Aorta (tissue), 5 donors: ENCODE results near the gene ZNF611. TPM values are rescaled to one million over a fixed set of nuclear protein-coding genes. Genes with fewer than 3 reads are reported as not detected.
"Not testable (repeated sequence)": the region's sequence is repeated elsewhere in the genome, so short reads cannot be mapped to it uniquely, and the experiment has no call there.

ENCODE experiments used
- ATAC-seq: fragments of 200-7000 bp; cut with Tn5 transposase; one replicate; pipeline ENCODE4 v1.9.1; 2022; ENCODE audit warnings: moderate library complexity; ENCODE audit not compliant: low FRiP score
- DNase-seq, 2 donors: peaks; one replicate each; pipeline ENCODE4 v3.0.0-alpha.2; 2020
- H3K27ac ChIP-seq, 2 donors: one replicate each; pipeline ENCODE4 v1.5.1; 2013; ENCODE audit warnings: low read length in 2 of 2, mild to moderate bottlenecking in 2 of 2, moderate library complexity in 2 of 2, control low read depth in 1 of 2, inconsistent platforms in 1 of 2, low read depth in 1 of 2
- H3K27me3 ChIP-seq, 2 donors: one replicate each; pipeline ENCODE4 v1.6.1; 2013; ENCODE audit warnings: control low read depth in 1 of 2, low read length in 1 of 2, mild to moderate bottlenecking in 1 of 2, moderate library complexity in 1 of 2; ENCODE audit not compliant: insufficient read depth in 2 of 2, control insufficient read depth in 1 of 2
- H3K36me3 ChIP-seq, 2 donors: one replicate each; pipeline ENCODE4 v1.6.1; 2013; ENCODE audit warnings: control low read depth in 1 of 2, low read length in 1 of 2, mild to moderate bottlenecking in 1 of 2; ENCODE audit not compliant: insufficient read depth in 2 of 2, control insufficient read depth in 1 of 2
- H3K4me1 ChIP-seq, 2 donors: one replicate each; pipeline ENCODE4 v1.6.1; 2013; ENCODE audit warnings: low read length in 2 of 2, control low read depth in 1 of 2, mild to moderate bottlenecking in 1 of 2, moderate library complexity in 1 of 2; ENCODE audit not compliant: insufficient read depth in 2 of 2, control insufficient read depth in 1 of 2
- H3K4me3 ChIP-seq, 2 donors: one replicate each; pipeline ENCODE4 v1.5.1; 2013; ENCODE audit warnings: low read length in 2 of 2, control low read depth in 1 of 2, mild to moderate bottlenecking in 1 of 2
- H3K9me3 ChIP-seq: one replicate; pipeline ENCODE4 v1.6.1; 2013; ENCODE audit warnings: mild to moderate bottlenecking, low read length; ENCODE audit not compliant: control insufficient read depth
- WGBS, 2 donors: extraction: QIAGEN DNeasy Blood & Tissue Kit; methylation state at CpG; one replicate each; pipeline ENCODE4 v1.1.7; 2013; 5-methylcytosine and 5-hydroxymethylcytosine counted together
- intact Hi-C, 2 donors: fragments of 100-400 bp; cut with DNase I; formaldehyde crosslinking; loops; one replicate each; pipeline versions ENCODE4 v1.14.2 to v1.15.0; 2022
- polyA plus RNA-seq, 2 donors: library from polyadenylated mRNA; stranded (reverse); fragments of 200-250 nt; gene quantifications; one replicate each; pipeline ENCODE4 v1.2.3, GENCODE V29; 2013
- total RNA-seq, 2 donors: library from RNA; stranded (reverse); fragmentation: NEBNext Ultra II Directional; extraction: Animal tissue kit (Norgen Biotek cat#: 25700); gene quantifications; one replicate each; pipeline ENCODE4 v1.2.1, GENCODE V29; 2021
- donor health status: healthy with polysubstance abuse.
- donor health status: Bipolar disorder and iron deficiency.
- donor health status: DM: no; HTN: no; CAD: no.
- donor health status: DM: no; HTN: no; CAD: no.
- donor health status: DM: yes; HTN: yes; CAD: no.

The ZNF611 gene
- total and polyA plus RNA-seq, 4 donors, result 1.5 to 28.5 (median 11.8) TPM

- Histone ChIP-seq H3K4me3 (no peak overlapping the region), H3K9me3 (no peaks in the 10 kb centered on the region), H3K27ac (no peak overlapping the region), H3K27me3 (no peaks in the 10 kb centered on the region), H3K36me3 (no peaks in the 10 kb centered on the region), H3K4me1 (no peaks in the 10 kb centered on the region)
- WGBS, 2 donors, result 85 to 92% methylated on average over 8 of the region's 8 CpGs
- no peak for ATAC-seq
- no peak for DNase-seq
- intact Hi-C loops, result loop anchor here in 1 of 2 donors (5.0 kb wide), 2 partner anchors 90 to 165 kb away; partner anchors contain the start of gene ZNF808
Measured at GRCh38 chr19:52692431-52693008, 42.3 kb downstream of the ZNF611 start.

DNA sequence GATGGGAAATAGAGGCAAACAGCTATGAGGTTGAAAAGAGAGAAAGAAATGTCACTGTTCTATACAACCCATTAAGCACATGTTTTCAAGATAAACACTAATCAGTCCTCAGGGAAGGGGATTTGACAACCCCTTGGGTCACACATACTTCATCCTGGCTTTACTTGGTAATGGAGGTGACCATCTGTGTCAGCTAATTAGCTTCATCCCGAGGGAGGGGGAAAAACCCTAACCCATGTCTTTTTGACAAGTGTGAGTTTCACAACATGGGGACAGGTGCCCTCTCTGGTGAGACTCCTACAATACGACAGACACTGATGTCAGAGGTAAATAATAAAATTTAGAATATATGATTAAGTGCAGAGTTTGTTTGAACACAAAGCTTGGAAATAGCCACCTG lies 43.1 kb downstream of the ZNF611 start:
- Histone ChIP-seq H3K4me1 (no peaks in the 10 kb centered on the region), H3K27ac (peak overlapping the region in 1 of 2 donors; percentile 65), H3K4me3 (no peak overlapping the region), H3K27me3 (no peaks in the 10 kb centered on the region), H3K36me3 (no peaks in the 10 kb centered on the region), H3K9me3 (no peaks in the 10 kb centered on the region)
- intact Hi-C loops, result loop anchor here in 1 of 2 donors (2.0 to 5.0 kb wide), 4 partner anchors 43 to 164 kb away; partner anchors contain the start of genes ZNF611 and ZNF808
- DNase-seq (no peak), ATAC-seq (no peak)
- 39 to 49% methylated on average over 2 of the region's 2 CpGs for WGBS, 2 donors

GRCh38 chr19:52691215-52691610 lies 43.6 kb downstream of the ZNF611 start:
- no peaks in the 10 kb centered on the region for H3K9me3 ChIP-seq
- peak overlapping the region; percentile 92 to 97 for H3K27ac ChIP-seq
- no peaks in the 10 kb centered on the region for H3K27me3 ChIP-seq
- H3K4me3 ChIP-seq, result peak overlapping the region in 1 of 2 donors; percentile 14
- 21 to 24% methylated on average over 15 of the region's 15 CpGs for WGBS, 2 donors
- intact Hi-C loops, result loop anchor here in 1 of 2 donors (2.0 to 5.0 kb wide), 4 partner anchors 44 to 164 kb away; partner anchors contain the start of genes ZNF611 and ZNF808
- H3K4me1 ChIP-seq, result no peaks in the 10 kb centered on the region
- ATAC-seq, result no peak
- H3K36me3 ChIP-seq, result no peaks in the 10 kb centered on the region
- peak in 1 of 2 donors; percentile 51 for DNase-seq

- peak; percentile 98 to 99 for DNase-seq
- peak; percentile 100 for ATAC-seq
- no peaks in the 10 kb centered on the region for H3K36me3 ChIP-seq
- no peaks in the 10 kb centered on the region for H3K9me3 ChIP-seq
- H3K27ac ChIP-seq, result peak overlapping the region; percentile 92 to 97
- intact Hi-C loops, result loop anchor here in 1 of 2 donors (2.0 to 5.0 kb wide), 4 partner anchors 44 to 163 kb away; partner anchors contain the start of genes ZNF611 and ZNF808
- no peaks in the 10 kb centered on the region for H3K4me1 ChIP-seq
- WGBS, 2 donors, result 0 to 1% methylated on average over 47 of the region's 47 CpGs
- H3K27me3 ChIP-seq, result no peaks in the 10 kb centered on the region
- H3K4me3 ChIP-seq, result peak overlapping the region; percentile 11 to 36
Measured at GRCh38 chr19:52690369-52691214, 44.3 kb downstream of the ZNF611 start.

DNA sequence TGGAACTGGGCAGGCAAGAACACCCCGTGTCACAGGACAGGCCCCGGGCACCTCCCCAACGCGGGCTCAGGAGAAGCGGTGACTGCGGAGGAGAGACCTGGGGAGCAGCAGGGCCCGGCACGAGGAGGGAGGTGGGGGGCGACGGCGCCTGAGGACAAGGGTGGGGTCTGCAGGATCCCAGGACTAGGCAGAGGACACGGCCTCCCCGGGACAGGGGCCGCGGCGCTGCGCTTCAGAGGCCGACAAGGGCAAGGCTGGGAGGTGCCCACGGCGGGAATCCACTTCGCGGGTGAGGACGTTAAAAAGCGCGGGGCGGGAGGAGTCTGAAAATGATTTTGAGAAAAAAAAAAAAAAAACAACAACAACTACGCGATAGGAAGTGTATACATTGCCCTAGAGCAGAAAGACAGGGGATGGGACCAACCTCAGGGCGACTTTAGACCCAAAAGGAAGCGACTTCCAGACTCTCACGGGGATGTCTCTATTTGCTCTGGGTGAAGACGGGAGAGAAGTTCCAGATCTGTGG lies 44.9 kb downstream of the ZNF611 start:
- no peaks in the 10 kb centered on the region for H3K36me3 ChIP-seq
- intact Hi-C loops, result loop anchor here (2.0 to 5.0 kb wide), 5 partner anchors 43 to 163 kb away; partner anchors contain the start of genes ZNF611 (in 1 of the 2) and ZNF808 (in 1 of the 2)
- H3K4me3 ChIP-seq, result peak overlapping the region; percentile 11 to 36
- no peaks in the 10 kb centered on the region for H3K9me3 ChIP-seq
- DNase-seq, result peak; percentile 57 to 87
- ATAC-seq, result peak; percentile 83
- no peaks in the 10 kb centered on the region for H3K4me1 ChIP-seq
- no peaks in the 10 kb centered on the region for H3K27me3 ChIP-seq
- 0% methylated on average over 32 of the region's 32 CpGs for WGBS, 2 donors
- peak overlapping the region; percentile 24 to 84 for H3K27ac ChIP-seq

- intact Hi-C loops, result loop anchor here in 1 of 2 donors (5.0 kb wide), 1 partner anchor 42 kb away; no protein-coding TSS in a partner anchor
- not testable (repeated sequence) for ATAC-seq, H3K27me3 ChIP-seq, DNase-seq, H3K36me3 ChIP-seq, H3K9me3 ChIP-seq, H3K4me1 ChIP-seq
- WGBS, 2 donors, result 2 to 4% methylated on average over 6 of the region's 6 CpGs
- Histone ChIP-seq H3K27ac (peak overlapping the region in 1 of 2 donors; percentile 84), H3K4me3 (peak overlapping the region; percentile 11 to 36)
Measured at GRCh38 chr19:52688925-52689796, 45.7 kb downstream of the ZNF611 start.

DNA sequence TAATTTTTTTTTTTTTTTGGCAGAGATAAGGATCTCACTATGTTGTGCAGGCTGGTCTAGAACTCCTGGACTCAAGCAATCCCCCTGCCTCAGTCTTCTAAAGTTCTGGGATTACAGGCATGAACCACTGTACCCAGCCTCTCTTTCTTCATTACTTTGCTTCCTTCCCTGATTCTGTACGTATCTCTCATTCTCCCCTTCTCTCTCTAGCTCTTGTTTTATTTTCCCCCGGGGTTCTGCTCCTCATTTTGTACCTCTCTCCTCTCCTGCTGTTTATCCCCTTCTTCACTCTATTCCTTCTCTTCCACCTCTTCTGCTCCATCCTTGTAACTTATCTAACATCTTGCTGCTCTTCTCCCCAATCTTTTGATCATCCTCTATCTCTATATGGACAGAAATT lies 46.5 kb downstream of the ZNF611 start:
- intact Hi-C loops, result loop anchor here in 1 of 2 donors (5.0 kb wide), 1 partner anchor 41 kb away; no protein-coding TSS in a partner anchor
- no peak overlapping the region for H3K4me3 ChIP-seq
- no peaks in the 10 kb centered on the region for H3K9me3 ChIP-seq
- H3K27me3 ChIP-seq, result no peaks in the 10 kb centered on the region
- no peaks in the 10 kb centered on the region for H3K36me3 ChIP-seq
- H3K27ac ChIP-seq, result no peak overlapping the region
- no peaks in the 10 kb centered on the region for H3K4me1 ChIP-seq
- no peak for ATAC-seq
- whole genome bisulfite sequencing, 2 donors, result 46 to 50% methylated on average over 2 of the region's 2 CpGs
- DNase-seq, result no peak

DNA sequence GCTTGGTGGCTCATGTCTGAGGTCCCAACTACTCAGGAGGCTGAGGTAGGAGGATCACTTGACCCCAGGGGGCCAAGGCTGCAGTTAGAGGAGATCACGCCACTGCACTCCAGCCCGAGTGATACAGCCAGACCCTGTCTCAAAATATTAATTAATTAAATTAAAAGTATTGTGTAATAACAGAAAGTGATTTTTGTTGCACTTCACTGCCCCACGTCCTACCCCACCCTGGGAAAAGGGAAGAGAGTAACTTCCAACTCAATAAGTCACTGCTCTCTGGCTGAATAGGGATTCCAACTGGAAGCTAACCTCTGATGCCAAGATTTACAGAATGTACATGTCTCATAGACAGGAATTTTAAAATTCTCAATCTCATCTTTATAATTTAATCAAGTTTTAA lies 47.2 kb downstream of the ZNF611 start:
- Histone ChIP-seq H3K27me3 (no peaks in the 10 kb centered on the region), H3K4me3 (no peak overlapping the region), H3K4me1 (no peaks in the 10 kb centered on the region), H3K27ac (no peak overlapping the region), H3K36me3 (no peaks in the 10 kb centered on the region), H3K9me3 (no peaks in the 10 kb centered on the region)
- 82 to 85% methylated on average over 3 of the region's 3 CpGs for WGBS, 2 donors
- intact Hi-C loops, result loop anchor here in 1 of 2 donors (5.0 kb wide), 1 partner anchor 40 kb away; no protein-coding TSS in a partner anchor
- DNase-seq, result no peak
- ATAC-seq, result no peak
